Upper lobe of left lung (tissue), 6 donors: ENCODE measurements around the gene SLC6A6. TPM values are rescaled to one million over a fixed set of nuclear protein-coding genes. Genes with fewer than 3 reads are reported as not detected.

ENCODE experiments used
- ATAC-seq, 2 donors: fragments of 200-7000 bp; cut with Tn5 transposase; one replicate each; pipeline ENCODE4 v1.9.1; 2022; ENCODE audit warnings: mild to moderate bottlenecking in 2 of 2, moderate library complexity in 2 of 2; ENCODE audit not compliant: low FRiP score in 2 of 2
- DNase-seq, 2 donors: peaks; one replicate each; pipeline ENCODE4 v3.0.0-alpha.2; 2019 to 2020
- H3K27ac ChIP-seq, 4 donors: fragments of 200-600 bp; sonication (generic); one replicate each; pipeline ENCODE4 v1.5.1; 2016 to 2019
- H3K27me3 ChIP-seq, 4 donors: fragments of 200-600 bp; sonication (generic); one replicate each; pipeline ENCODE4 v1.5.1; 2017 to 2019
- H3K36me3 ChIP-seq, 4 donors: fragments of 200-600 bp; sonication (generic); one replicate each; pipeline ENCODE4 v1.5.1; 2016 to 2019
- H3K4me1 ChIP-seq, 4 donors: fragments of 200-600 bp; sonication (generic); one replicate each; pipeline ENCODE4 v1.5.1; 2018 to 2019
- H3K4me3 ChIP-seq, 4 donors: fragments of 200-600 bp; sonication (generic); one replicate each; pipeline ENCODE4 v1.5.1; 2017 to 2019; ENCODE audit warnings: mild to moderate bottlenecking in 2 of 4, moderate library complexity in 1 of 4
- H3K9me3 ChIP-seq, 4 donors: fragments of 200-600 bp; sonication (generic); one replicate each; pipeline ENCODE4 v1.5.1; 2018 to 2019
- CTCF ChIP-seq, 6 experiments: fragments of 450-650 bp in 4 of 6; fragments of 200-600 bp in 2 of 6; sonication (generic) in 2 of 6; IDR thresholded peaks; one replicate each; pipeline ENCODE4 v1.5.1; 2016 to 2019; ENCODE audit warnings: antibody characterized with exemption in 6 of 6
- EP300 ChIP-seq, 4 donors: sonication (generic); formaldehyde crosslinking; IDR thresholded peaks; one replicate each; pipeline ENCODE4 v1.5.1; 2017; ENCODE audit warnings: antibody characterized with exemption in 4 of 4, control low read depth in 2 of 4
- POLR2A ChIP-seq, 4 donors: fragments of 450-650 bp; IDR thresholded peaks; one replicate each; pipeline ENCODE4 v1.5.1; 2016 to 2017; ENCODE audit warnings: antibody characterized with exemption in 4 of 4, mild to moderate bottlenecking in 2 of 4
- POLR2AphosphoS5 ChIP-seq, 2 donors: sonication (generic); formaldehyde crosslinking; IDR thresholded peaks; one replicate each; pipeline ENCODE4 v1.5.1; 2017; ENCODE audit warnings: antibody characterized with exemption in 2 of 2
- WGBS, 2 donors: methylation state at CpG; one replicate each; pipeline ENCODE4 v1.1.5; 2017 to 2018; 5-methylcytosine and 5-hydroxymethylcytosine counted together
- total RNA-seq, 6 donors: library from RNA; depleted of rRNA in 4 of 6; stranded (reverse); fragments of >200 nt in 4 of 6; gene quantifications; one replicate each; pipeline versions ENCODE4 v1.1.0 to v1.2.1, GENCODE V29; 2016 to 2021
- donor health status: DM: no; HTN: no; CAD: no; lungs with moderate emphysema.
- donor health status: DM: no; HTN: yes; CAD: no; lungs with severe emphysema.

The SLC6A6 gene
- total RNA-seq, 6 donors from 2014 or later: 60.6 to 154 (median 92.8) TPM

GRCh38 chr3:14496351-14496750, 93.9 kb downstream of the SLC6A6 start:
- no peaks in the 10 kb centered on the region for H3K4me1 ChIP-seq
- no peak overlapping the region for H3K27ac ChIP-seq
- no peaks in the 10 kb centered on the region for H3K36me3 ChIP-seq
- no peak for TF ChIP-seq EP300 (IDR thresholded peaks at IDR 0.05)
- no peaks in the 10 kb centered on the region for H3K27me3 ChIP-seq
- no peaks in the 10 kb centered on the region for H3K9me3 ChIP-seq
- WGBS, 2 donors: 85 to 92% methylated on average over 7 to 9 of the region's 9 CpGs
- no peak overlapping the region for H3K4me3 ChIP-seq
- DNase-seq (no peak), ATAC-seq (no peak)

- 71 to 74% methylated on average over 10 of the region's 10 CpGs for WGBS, 2 donors
- no peak overlapping the region for H3K27ac ChIP-seq
- no peaks in the 10 kb centered on the region for H3K27me3 ChIP-seq
- DNase-seq (no peak), ATAC-seq (no peak)
- no peaks in the 10 kb centered on the region for H3K4me1 ChIP-seq
- TF ChIP-seq EP300 (IDR thresholded peaks at IDR 0.05) (no peak), POLR2A (IDR thresholded peaks at IDR 0.05) (no peak), POLR2AphosphoS5 (IDR thresholded peaks at IDR 0.05) (no peak), CTCF (IDR thresholded peaks at IDR 0.05) (no peak)
- no peaks in the 10 kb centered on the region for H3K36me3 ChIP-seq
- H3K4me3 ChIP-seq: no peak overlapping the region
- peaks cover 1 to 5% (median 4%) of the 10 kb centered on the region in 4 donors for H3K9me3 ChIP-seq
Measured at GRCh38 chr3:14497321-14497720, 94.9 kb downstream of the SLC6A6 start.

- Histone ChIP-seq H3K27me3 (no peaks in the 10 kb centered on the region), H3K27ac (no peak overlapping the region), H3K4me1 (no peaks in the 10 kb centered on the region), H3K9me3 (peaks cover 8 to 18% (median 11%) of the 10 kb centered on the region in 4 donors), H3K36me3 (no peaks in the 10 kb centered on the region), H3K4me3 (no peak overlapping the region)
- ATAC-seq (no peak), DNase-seq (no peak)
- TF ChIP-seq POLR2AphosphoS5 (IDR thresholded peaks at IDR 0.05): no peak
- TF ChIP-seq EP300 (IDR thresholded peaks at IDR 0.05): no peak
- TF ChIP-seq POLR2A (IDR thresholded peaks at IDR 0.05): no peak
- TF ChIP-seq CTCF (IDR thresholded peaks at IDR 0.05): no peak
Measured at GRCh38 chr3:14502472-14502871, 100.1 kb downstream of the SLC6A6 start.

- H3K27ac ChIP-seq: no peak overlapping the region
- peaks cover 8 to 18% (median 11%) of the 10 kb centered on the region in 4 donors for H3K9me3 ChIP-seq
- no peaks in the 10 kb centered on the region for H3K36me3 ChIP-seq
- no peak overlapping the region for H3K4me3 ChIP-seq
- no peak for DNase-seq
- H3K27me3 ChIP-seq: no peaks in the 10 kb centered on the region
- WGBS, 2 donors: 88 to 91% methylated on average over 8 to 12 of the region's 12 CpGs
- no peak for ATAC-seq
- H3K4me1 ChIP-seq: no peaks in the 10 kb centered on the region
- TF ChIP-seq CTCF (IDR thresholded peaks at IDR 0.05): no peak
- TF ChIP-seq POLR2AphosphoS5 (IDR thresholded peaks at IDR 0.05): no peak
- no peak for TF ChIP-seq POLR2A (IDR thresholded peaks at IDR 0.05)
- no peak for TF ChIP-seq EP300 (IDR thresholded peaks at IDR 0.05)
Measured at GRCh38 chr3:14503033-14503705, 100.8 kb downstream of the SLC6A6 start.

- TF ChIP-seq EP300 (IDR thresholded peaks at IDR 0.05): no peak
- no peak for TF ChIP-seq CTCF (IDR thresholded peaks at IDR 0.05)
- no peak for TF ChIP-seq POLR2A (IDR thresholded peaks at IDR 0.05)
- TF ChIP-seq POLR2AphosphoS5 (IDR thresholded peaks at IDR 0.05): no peak
- peaks cover 0 to under 1% (median 0%) of the 10 kb centered on the region in 4 donors for H3K4me1 ChIP-seq
- no peaks in the 10 kb centered on the region for H3K36me3 ChIP-seq
- no peak overlapping the region for H3K4me3 ChIP-seq
- peaks cover 8 to 18% (median 11%) of the 10 kb centered on the region in 4 donors for H3K9me3 ChIP-seq
- H3K27ac ChIP-seq: no peak overlapping the region
- ATAC-seq: no peak
- 86 to 89% methylated on average over 19 to 20 of the region's 20 CpGs for WGBS, 2 donors
- no peaks in the 10 kb centered on the region for H3K27me3 ChIP-seq
- DNase-seq: no peak
Measured at GRCh38 chr3:14503706-14504065, 101.3 kb downstream of the SLC6A6 start.
